ENCODE data around the gene SYNGR4. TPM values are rescaled to one million over a fixed set of nuclear protein-coding genes. Genes with fewer than 3 reads are reported as not detected.
A peak's percentile ranks its signal among the peaks of the same experiment; 100 is the strongest.

SYNGR4 gene
- total RNA-seq, 1 donor from 2014 or later, result not detected

- no peaks in the 10 kb centered on the region for H3K36me3 ChIP-seq
- intact Hi-C loops (cut with DNase I), result no loop called here
- H3K27ac ChIP-seq, result no peak overlapping the region
- H3K27me3 ChIP-seq, result no peaks in the 10 kb centered on the region
- no peak for DNase-seq (ENCODE audit: extremely low spot score in 2 of 2)
- no peaks in the 10 kb centered on the region for H3K9me3 ChIP-seq
- TF ChIP-seq CTCF (IDR thresholded peaks at IDR 0.05) (no peak), POLR2AphosphoS5 (IDR thresholded peaks at IDR 0.05; ENCODE audit: insufficient read depth in 1 of 2, low read depth in 1 of 2) (no peak), POLR2A (IDR thresholded peaks at IDR 0.05) (no peak)
- H3K4me1 ChIP-seq, result no peaks in the 10 kb centered on the region
- H3K4me3 ChIP-seq, result no peak overlapping the region
Observed at GRCh38 chr19:48338802-48339503, 25.2 kb upstream of the SYNGR4 start.

GRCh38 chr19:48340995-48341394, 23.2 kb upstream of the SYNGR4 start:
- no peak for DNase-seq (ENCODE audit: extremely low spot score in 2 of 2)
- intact Hi-C loops (cut with DNase I), result no loop called here
- TF ChIP-seq CTCF (IDR thresholded peaks at IDR 0.05) (no peak), POLR2AphosphoS5 (IDR thresholded peaks at IDR 0.05; ENCODE audit: insufficient read depth in 1 of 2, low read depth in 1 of 2) (peak in 1 of 2 donors; percentile 43), POLR2A (IDR thresholded peaks at IDR 0.05) (no peak)

GRCh38 chr19:48341515-48342413, 22.4 kb upstream of the SYNGR4 start:
- Histone ChIP-seq H3K27me3 (no peaks in the 10 kb centered on the region), H3K4me1 (no peaks in the 10 kb centered on the region), H3K36me3 (no peaks in the 10 kb centered on the region), H3K4me3 (no peak overlapping the region), H3K27ac (no peak overlapping the region), H3K9me3 (no peaks in the 10 kb centered on the region)
- intact Hi-C loops (cut with DNase I), result no loop called here
- TF ChIP-seq CTCF (IDR thresholded peaks at IDR 0.05), result no peak
- TF ChIP-seq POLR2AphosphoS5 (IDR thresholded peaks at IDR 0.05; ENCODE audit: insufficient read depth in 1 of 2, low read depth in 1 of 2), result no peak
- TF ChIP-seq POLR2A (IDR thresholded peaks at IDR 0.05), result no peak
- no peak for DNase-seq (ENCODE audit: extremely low spot score in 2 of 2)

More at GRCh38 chr19:48340995-48341394, 23.2 kb upstream of the SYNGR4 start:
- Histone ChIP-seq H3K36me3 (no peaks in the 10 kb centered on the region), H3K27ac (no peak overlapping the region), H3K4me1 (no peaks in the 10 kb centered on the region), H3K9me3 (no peaks in the 10 kb centered on the region), H3K4me3 (no peak overlapping the region), H3K27me3 (no peaks in the 10 kb centered on the region)

- Histone ChIP-seq H3K4me3 (no peak overlapping the region), H3K27me3 (no peaks in the 10 kb centered on the region), H3K36me3 (no peaks in the 10 kb centered on the region), H3K4me1 (no peaks in the 10 kb centered on the region), H3K9me3 (no peaks in the 10 kb centered on the region), H3K27ac (no peak overlapping the region)
- TF ChIP-seq POLR2AphosphoS5 (IDR thresholded peaks at IDR 0.05; ENCODE audit: insufficient read depth in 1 of 2, low read depth in 1 of 2), result no peak
- TF ChIP-seq POLR2A (IDR thresholded peaks at IDR 0.05), result no peak
- TF ChIP-seq CTCF (IDR thresholded peaks at IDR 0.05), result no peak
- DNase-seq (ENCODE audit: extremely low spot score in 2 of 2), result no peak
- intact Hi-C loops (cut with DNase I), result no loop called here
Observed at GRCh38 chr19:48342414-48342738, 21.8 kb upstream of the SYNGR4 start.
